ENCODE measurements around the gene CCDC188.

CCDC188 gene

GRCh38 chr22:20196094-20196842, 45.4 kb upstream of the CCDC188 start:
- no peaks in the 10 kb centered on the region for H3K36me3 ChIP-seq
- H3K27ac ChIP-seq: no peak overlapping the region
- intact Hi-C loops (cut with DNase I; ENCODE audit: low total_unique reads): no loop called here
- peaks cover 0 to 7% of the 10 kb centered on the region in 2 donors for H3K27me3 ChIP-seq
- no peaks in the 10 kb centered on the region for H3K4me1 ChIP-seq
- no peak overlapping the region for H3K4me3 ChIP-seq
- TF ChIP-seq CTCF (IDR thresholded peaks at IDR 0.05): no peak
- H3K9me3 ChIP-seq: no peaks in the 10 kb centered on the region
- no peak for DNase-seq

GRCh38 chr22:20194681-20195593, 44.1 kb upstream of the CCDC188 start:
- TF ChIP-seq CTCF (IDR thresholded peaks at IDR 0.05): no peak
- Histone ChIP-seq H3K9me3 (no peaks in the 10 kb centered on the region), H3K4me3 (no peak overlapping the region), H3K27me3 (peaks cover 0 to 4% of the 10 kb centered on the region in 2 donors), H3K36me3 (no peaks in the 10 kb centered on the region), H3K4me1 (no peaks in the 10 kb centered on the region), H3K27ac (no peak overlapping the region)
- intact Hi-C loops (cut with DNase I; ENCODE audit: low total_unique reads): no loop called here
- no peak for DNase-seq

- no peak overlapping the region for H3K27ac ChIP-seq
- no peaks in the 10 kb centered on the region for H3K4me1 ChIP-seq
- no peaks in the 10 kb centered on the region for H3K9me3 ChIP-seq
- H3K36me3 ChIP-seq: no peaks in the 10 kb centered on the region
- no peak for DNase-seq
- H3K4me3 ChIP-seq: no peak overlapping the region
- intact Hi-C loops (cut with DNase I; ENCODE audit: low total_unique reads): no loop called here
- H3K27me3 ChIP-seq: no peaks in the 10 kb centered on the region
- TF ChIP-seq CTCF (IDR thresholded peaks at IDR 0.05): no peak
Observed at GRCh38 chr22:20193761-20194494, 43.1 kb upstream of the CCDC188 start.

- no peak for TF ChIP-seq CTCF (IDR thresholded peaks at IDR 0.05)
- no peak overlapping the region for H3K27ac ChIP-seq
- H3K4me1 ChIP-seq: no peaks in the 10 kb centered on the region
- H3K9me3 ChIP-seq: no peaks in the 10 kb centered on the region
- DNase-seq: no peak
- no peaks in the 10 kb centered on the region for H3K27me3 ChIP-seq
- H3K36me3 ChIP-seq: no peaks in the 10 kb centered on the region
- H3K4me3 ChIP-seq: no peak overlapping the region
- intact Hi-C loops (cut with DNase I; ENCODE audit: low total_unique reads): no loop called here
Observed at GRCh38 chr22:20192972-20193760, 42.3 kb upstream of the CCDC188 start.

Data from tibial artery (tissue), 4 donors.